Kidney (tissue), 14 donors: ENCODE data around the gene SYT1. TPM values are rescaled to one million over a fixed set of nuclear protein-coding genes. Genes with fewer than 3 reads are reported as not detected.

Experiments used
- DNase-seq, 5 donors: peaks; one replicate each; pipeline ENCODE4 v3.0.0-alpha.2; 2013 to 2020
- FAIRE-seq: peaks from 2 replicates; lab custom pipeline; 2012; peaks lifted over from hg19 to GRCh38; lab: Jason Lieb, UNC
- H3K27ac ChIP-seq, 2 donors: one replicate each; pipeline ENCODE4 v1.7.0; 2013; ENCODE audit warnings: low read depth in 2 of 2, low read length in 2 of 2, inconsistent platforms in 1 of 2
- H3K27me3 ChIP-seq: one replicate; pipeline ENCODE4 v1.7.1; 2013; ENCODE audit warnings: low read length, inconsistent platforms; ENCODE audit not compliant: control insufficient read depth, insufficient read depth
- H3K36me3 ChIP-seq, 3 donors: one replicate each; pipeline versions ENCODE4 v1.7.0 to v1.7.1; 2013; ENCODE audit warnings: low read length in 3 of 3, control low read depth in 1 of 3, inconsistent platforms in 1 of 3; ENCODE audit not compliant: insufficient read depth in 3 of 3, control insufficient read depth in 2 of 3
- H3K4me1 ChIP-seq, 3 donors: one replicate each; pipeline versions ENCODE4 v1.7.0 to v1.7.1; 2013; ENCODE audit warnings: low read length in 3 of 3, inconsistent platforms in 1 of 3, low read depth in 1 of 3; ENCODE audit not compliant: control insufficient read depth in 2 of 3, insufficient read depth in 2 of 3
- H3K4me3 ChIP-seq, 3 donors: one replicate each; pipeline versions ENCODE4 v1.7.0 to v1.8.1; 2013; ENCODE audit warnings: low read length in 3 of 3, control low read depth in 1 of 3, inconsistent platforms in 1 of 3
- H3K9ac ChIP-seq, 3 donors: one replicate each; pipeline versions ENCODE4 v1.7.0 to v1.7.1; 2013; ENCODE audit warnings: low read length in 3 of 3, control low read depth in 1 of 3, inconsistent platforms in 1 of 3
- H3K9me3 ChIP-seq, 3 donors: one replicate each; pipeline versions ENCODE4 v1.7.0 to v1.7.1; 2013; ENCODE audit warnings: low read length in 3 of 3, control low read depth in 1 of 3, inconsistent platforms in 1 of 3; ENCODE audit not compliant: control insufficient read depth in 2 of 3, insufficient read depth in 1 of 3
- intact Hi-C: fragments of 100-400 bp; cut with DNase I; formaldehyde crosslinking; loops from one replicate; pipeline ENCODE4 v1.11.1; 2022
- polyA plus RNA-seq: library from polyadenylated mRNA; stranded (reverse); fragments of 350-450 nt; fragmentation: Illumina TruSeq; extraction: RNeasy Lipid Tissue Mini Kit (QIAGEN cat#74804); gene quantifications from one replicate; pipeline ENCODE4 v1.2.3, GENCODE V29; 2014; ENCODE audit warnings: low read depth, low replicate concordance; ENCODE audit not compliant: insufficient read depth
- total RNA-seq: library from RNA; stranded (reverse); fragmentation: NEBNext Ultra II Directional; extraction: Animal tissue kit (Norgen Biotek cat#: 25700); gene quantifications from one replicate; pipeline ENCODE4 v1.2.1, GENCODE V29; 2021
- TF ChIP-seq, protein P1 (sequence below): IDR thresholded peaks from 3 replicates; pipeline ENCODE4 v1.5.1; 2012; ENCODE audit warnings: mild to moderate bottlenecking, moderate library complexity, borderline replicate concordance; ENCODE audit not compliant: insufficient read depth; ENCODE audit errors: extremely low read depth
- donor health status: control.
- donor health status: control.
- donor health status: control.
- donor health status: control.
- donor health status: control.
- donor health status: DM: yes; HTN: yes; CAD: no.
- donor health status: Normal renal cell carcinoma (clear cell type).

The SYT1 gene
- total and polyA plus RNA-seq, 2 donors from 2014 or later, result 0.69 to 1.2 TPM

DNA sequence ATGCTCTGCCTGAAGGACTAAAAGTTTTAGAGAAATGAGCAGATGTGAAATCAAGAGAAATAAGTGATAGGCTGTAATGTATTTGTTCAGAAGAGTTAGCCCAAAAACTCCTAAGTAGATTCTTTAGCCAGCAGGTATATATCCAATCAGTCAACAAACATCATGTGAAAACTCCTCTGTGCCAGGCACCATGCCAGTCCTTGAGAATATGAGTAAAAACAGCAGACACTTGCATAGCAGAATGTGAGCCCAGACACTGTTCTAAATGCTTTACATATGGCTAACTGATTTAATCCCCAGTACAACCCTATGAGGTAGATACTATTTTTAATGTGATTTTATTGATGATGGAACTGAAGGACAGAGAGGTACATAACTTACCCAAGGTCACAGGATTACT is 496.4 kb downstream of the SYT1 start:
- no peak overlapping the region for H3K4me3 ChIP-seq
- no peaks in the 10 kb centered on the region for H3K4me1 ChIP-seq
- no peak overlapping the region for H3K27ac ChIP-seq
- FAIRE-seq (no peak), DNase-seq (no peak)
- no peak overlapping the region for H3K9ac ChIP-seq
- TF ChIP-seq, protein P1, sequence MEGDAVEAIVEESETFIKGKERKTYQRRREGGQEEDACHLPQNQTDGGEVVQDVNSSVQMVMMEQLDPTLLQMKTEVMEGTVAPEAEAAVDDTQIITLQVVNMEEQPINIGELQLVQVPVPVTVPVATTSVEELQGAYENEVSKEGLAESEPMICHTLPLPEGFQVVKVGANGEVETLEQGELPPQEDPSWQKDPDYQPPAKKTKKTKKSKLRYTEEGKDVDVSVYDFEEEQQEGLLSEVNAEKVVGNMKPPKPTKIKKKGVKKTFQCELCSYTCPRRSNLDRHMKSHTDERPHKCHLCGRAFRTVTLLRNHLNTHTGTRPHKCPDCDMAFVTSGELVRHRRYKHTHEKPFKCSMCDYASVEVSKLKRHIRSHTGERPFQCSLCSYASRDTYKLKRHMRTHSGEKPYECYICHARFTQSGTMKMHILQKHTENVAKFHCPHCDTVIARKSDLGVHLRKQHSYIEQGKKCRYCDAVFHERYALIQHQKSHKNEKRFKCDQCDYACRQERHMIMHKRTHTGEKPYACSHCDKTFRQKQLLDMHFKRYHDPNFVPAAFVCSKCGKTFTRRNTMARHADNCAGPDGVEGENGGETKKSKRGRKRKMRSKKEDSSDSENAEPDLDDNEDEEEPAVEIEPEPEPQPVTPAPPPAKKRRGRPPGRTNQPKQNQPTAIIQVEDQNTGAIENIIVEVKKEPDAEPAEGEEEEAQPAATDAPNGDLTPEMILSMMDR, result no peak
- no peaks in the 10 kb centered on the region for H3K27me3 ChIP-seq
- no peaks in the 10 kb centered on the region for H3K36me3 ChIP-seq
- H3K9me3 ChIP-seq, result no peaks in the 10 kb centered on the region
- intact Hi-C loops, result no loop called here

DNA sequence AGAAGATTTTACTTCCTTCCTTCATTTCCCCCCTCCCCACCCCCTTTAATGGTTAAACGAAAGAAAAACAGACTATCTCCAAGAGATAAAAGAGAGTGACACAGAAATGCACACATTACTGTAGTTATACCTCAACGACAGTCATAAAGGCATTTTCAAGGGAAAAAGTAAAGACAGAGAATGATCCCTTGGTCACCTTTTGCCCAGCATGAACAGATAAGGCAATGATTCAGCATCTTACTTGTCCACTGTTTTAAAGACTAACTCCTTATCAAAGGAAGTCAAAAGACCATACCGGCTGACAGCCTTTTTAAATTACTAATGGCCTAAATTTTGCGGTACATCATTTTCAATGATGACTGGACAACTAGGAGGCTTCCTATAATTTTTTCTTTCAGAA is 499.6 kb downstream of the SYT1 start:
- no peaks in the 10 kb centered on the region for H3K9me3 ChIP-seq
- FAIRE-seq, result no peak
- intact Hi-C loops, result no loop called here

DNA sequence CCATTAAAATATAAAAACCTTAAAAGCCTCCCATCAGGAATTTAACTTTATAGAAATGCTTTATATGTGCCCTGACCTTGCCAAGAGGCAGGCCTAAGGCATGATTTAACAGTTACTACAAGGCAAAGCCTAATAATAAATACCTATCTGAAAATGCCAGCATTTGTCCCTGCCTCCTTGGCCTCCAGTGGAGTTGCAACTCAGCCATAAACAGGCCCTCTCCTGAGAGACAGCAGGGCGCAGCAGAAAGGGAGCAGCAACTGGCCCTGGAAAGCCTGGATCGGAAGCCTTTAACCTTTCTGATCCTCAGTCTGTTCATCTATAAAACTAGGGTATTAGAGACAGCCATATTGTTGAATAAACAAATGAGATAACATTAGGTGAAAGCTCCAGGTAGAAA is 501.8 kb downstream of the SYT1 start:
- no peak overlapping the region for H3K27ac ChIP-seq
- H3K4me1 ChIP-seq, result no peaks in the 10 kb centered on the region
- H3K4me3 ChIP-seq, result no peak overlapping the region
- no peaks in the 10 kb centered on the region for H3K36me3 ChIP-seq
- H3K9me3 ChIP-seq, result no peaks in the 10 kb centered on the region
- DNase-seq (no peak), FAIRE-seq (no peak)
- H3K27me3 ChIP-seq, result no peaks in the 10 kb centered on the region
- TF ChIP-seq, protein P1, result no peak
- intact Hi-C loops, result no loop called here
- H3K9ac ChIP-seq, result no peak overlapping the region

More for the DNA sequence above, 499.6 kb downstream of the SYT1 start:
- no peak overlapping the region for H3K4me3 ChIP-seq
- H3K36me3 ChIP-seq, result no peaks in the 10 kb centered on the region
- no peaks in the 10 kb centered on the region for H3K27me3 ChIP-seq
- no peaks in the 10 kb centered on the region for H3K4me1 ChIP-seq
- DNase-seq, result no peak
- H3K9ac ChIP-seq, result no peak overlapping the region
- no peak overlapping the region for H3K27ac ChIP-seq
- TF ChIP-seq, protein P1, result no peak

DNA sequence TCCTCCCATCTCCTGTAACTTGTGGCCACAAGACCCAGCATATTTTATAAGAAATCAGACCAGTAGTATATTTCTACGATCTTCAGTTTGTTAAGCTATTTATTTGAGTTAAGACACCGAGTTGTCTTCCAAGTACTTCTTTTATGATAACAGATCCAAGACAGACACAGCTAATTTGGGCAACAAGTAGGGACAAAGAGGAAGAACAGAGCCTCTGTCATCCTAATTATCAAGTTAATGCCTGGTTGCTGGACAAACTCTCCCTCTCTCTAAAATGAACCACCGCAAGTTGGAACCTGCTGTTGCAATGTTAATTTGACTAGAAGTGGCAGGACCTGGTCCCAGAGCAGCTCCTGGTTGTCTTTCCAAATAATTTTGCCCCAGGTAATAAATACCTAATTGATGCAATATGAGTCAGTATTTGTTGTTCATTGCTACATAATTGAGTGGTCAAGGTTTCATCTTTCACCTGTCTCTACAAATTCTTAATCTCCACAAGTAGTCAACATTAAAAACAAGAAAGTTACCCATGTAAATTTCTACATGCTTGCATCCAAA is 502.5 kb downstream of the SYT1 start:
- TF ChIP-seq, protein P1, result no peak
- DNase-seq (no peak), FAIRE-seq (no peak)
- Histone ChIP-seq H3K9ac (no peak overlapping the region), H3K27ac (no peak overlapping the region), H3K36me3 (no peaks in the 10 kb centered on the region), H3K4me1 (no peaks in the 10 kb centered on the region), H3K9me3 (no peaks in the 10 kb centered on the region), H3K4me3 (no peak overlapping the region), H3K27me3 (no peaks in the 10 kb centered on the region)
- intact Hi-C loops, result no loop called here
